Stimulated activated CD4-positive, alpha-beta T cell treated with anti-CD3 and anti-CD28 coated beads, Interleukin-15, amount 100 ng/mL, for 1 hour (primary cell): Measurements from ENCODE around the gene UBE3B.

Experiments used
- DNase-seq, 2 donors: peaks; one replicate each; pipeline ENCODE4 v3.0.0-alpha.2; 2020; ENCODE audit warnings: low read depth in 1 of 2, low spot score in 1 of 2

UBE3B gene

DNA sequence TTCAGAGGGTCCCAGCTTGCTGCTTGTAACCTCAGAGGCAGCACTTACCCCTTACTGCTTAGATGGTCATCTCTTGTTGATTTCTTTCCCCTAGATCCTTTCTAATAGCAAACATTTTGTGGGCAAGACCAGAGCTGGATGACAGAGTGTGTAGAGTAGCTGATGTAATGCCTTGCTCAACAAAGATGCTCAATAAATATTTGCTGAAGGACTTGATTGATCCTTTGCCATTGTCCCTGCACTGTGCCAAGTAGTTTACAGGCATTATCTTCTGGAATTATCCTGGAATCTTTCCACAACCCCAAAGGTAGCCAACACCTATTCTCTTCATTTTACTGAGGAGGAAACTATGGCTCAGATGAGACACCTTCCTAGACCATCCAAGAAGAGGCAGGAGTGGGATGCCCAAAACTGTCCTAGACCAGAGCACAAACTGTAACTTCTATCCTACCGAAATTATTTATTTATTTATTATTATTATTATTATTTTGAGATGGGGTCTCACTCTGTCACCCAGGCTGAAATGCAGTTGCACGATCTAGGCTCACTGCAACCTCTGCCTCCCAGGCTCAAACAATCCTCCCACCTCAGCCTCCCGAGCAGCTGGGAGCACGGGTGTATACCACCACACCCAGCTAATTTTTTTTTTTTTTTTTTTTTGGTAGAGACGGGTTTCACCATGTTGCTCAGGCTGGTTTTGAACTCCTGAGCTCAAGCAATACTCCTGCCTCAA, 94.5 kb downstream of the UBE3B start:
- DNase-seq = no peak

DNA sequence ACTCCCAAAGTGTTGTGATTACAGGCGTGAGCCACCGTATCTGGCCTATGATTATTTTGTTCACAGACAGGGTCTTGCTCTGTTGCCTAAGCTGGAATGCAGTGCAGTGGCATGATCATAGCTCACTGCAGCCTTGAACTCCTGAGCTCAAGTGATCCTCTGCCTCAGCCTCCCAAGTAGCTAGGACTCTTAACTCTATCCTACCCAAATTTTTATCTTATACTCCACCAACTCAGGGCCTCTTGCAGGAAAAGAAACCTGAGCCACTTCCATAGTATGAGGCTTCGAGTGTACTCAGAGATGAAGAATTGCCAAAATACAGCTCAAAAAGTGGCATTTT, 95.0 kb downstream of the UBE3B start:
- no peak for DNase-seq

DNA sequence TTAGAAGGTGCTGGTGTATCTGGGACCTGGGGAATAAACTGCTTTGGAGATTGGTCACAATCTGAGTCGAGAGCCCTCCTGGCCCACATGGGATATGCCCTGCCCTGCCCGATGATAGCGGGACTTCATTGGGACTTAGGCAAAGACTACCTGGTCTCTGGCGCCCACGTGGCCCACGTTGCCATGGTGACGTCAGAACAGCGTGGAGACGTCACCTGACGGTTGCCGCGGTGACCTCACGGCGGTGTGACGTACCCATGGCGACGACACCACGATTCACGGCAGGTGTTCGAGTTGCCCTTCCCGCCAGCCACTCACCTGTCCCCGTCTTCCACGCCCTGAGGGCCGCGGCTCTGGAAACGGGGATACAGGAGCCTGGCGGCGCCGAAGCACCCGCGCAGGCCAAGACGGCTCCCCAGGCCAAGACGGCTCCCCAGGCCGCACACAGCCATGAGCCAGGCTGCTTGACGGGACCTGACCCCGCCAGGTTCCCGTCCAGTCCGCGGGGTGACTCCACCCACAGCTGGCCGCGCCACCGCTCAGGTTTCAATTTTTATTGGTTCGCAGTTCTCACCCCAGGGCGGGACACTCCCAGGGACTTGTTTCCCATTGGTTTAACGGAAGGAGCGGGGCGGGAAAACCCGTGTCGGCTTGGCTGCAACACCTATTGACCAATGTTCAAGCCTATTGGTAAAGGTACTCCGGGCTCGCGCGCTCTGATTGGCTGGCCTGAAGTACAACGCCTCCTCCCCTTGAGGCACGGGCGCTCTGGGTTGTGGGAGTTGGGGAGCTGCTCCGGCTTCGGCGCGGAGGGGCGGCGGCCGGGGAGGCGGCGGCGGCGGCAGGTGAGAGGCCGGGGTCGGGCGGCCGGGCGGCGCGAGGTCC, 95.8 kb downstream of the UBE3B start, which contains the start of the genes MMAB and MVK:
MMAB (minus strand) TSS at position 476 of the 885 bp plus-strand sequence; CDS start at position 452, 24 bp downstream.
MVK (plus strand) TSS at position 766 of the 885 bp plus-strand sequence. CDS start 1,029 bp downstream, outside the sequence.
- DNase-seq = peak; percentile 89 to 95

DNA sequence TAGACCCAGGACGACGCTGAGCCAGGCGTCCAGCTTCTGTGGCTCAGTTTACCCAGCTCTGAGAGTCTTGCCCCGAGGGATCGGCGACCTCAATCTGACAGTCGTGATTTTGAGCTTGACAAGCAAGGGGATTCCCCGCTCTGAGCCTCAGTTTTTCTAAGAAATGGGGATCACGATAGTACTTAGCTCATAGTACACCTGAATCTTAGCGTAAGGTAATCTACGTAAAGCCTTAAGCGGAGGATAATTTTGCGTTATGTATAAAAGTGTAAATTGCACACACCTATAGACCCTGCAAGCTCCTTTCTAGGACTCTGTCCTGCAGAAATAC, 96.4 kb downstream of the UBE3B start:
- no peak for DNase-seq

GRCh38 chr12:109575683-109576082, 98.2 kb downstream of the UBE3B start:
- DNase-seq = no peak

- no peak for DNase-seq
Measured at GRCh38 chr12:109577311-109577710, 99.9 kb downstream of the UBE3B start.

DNA sequence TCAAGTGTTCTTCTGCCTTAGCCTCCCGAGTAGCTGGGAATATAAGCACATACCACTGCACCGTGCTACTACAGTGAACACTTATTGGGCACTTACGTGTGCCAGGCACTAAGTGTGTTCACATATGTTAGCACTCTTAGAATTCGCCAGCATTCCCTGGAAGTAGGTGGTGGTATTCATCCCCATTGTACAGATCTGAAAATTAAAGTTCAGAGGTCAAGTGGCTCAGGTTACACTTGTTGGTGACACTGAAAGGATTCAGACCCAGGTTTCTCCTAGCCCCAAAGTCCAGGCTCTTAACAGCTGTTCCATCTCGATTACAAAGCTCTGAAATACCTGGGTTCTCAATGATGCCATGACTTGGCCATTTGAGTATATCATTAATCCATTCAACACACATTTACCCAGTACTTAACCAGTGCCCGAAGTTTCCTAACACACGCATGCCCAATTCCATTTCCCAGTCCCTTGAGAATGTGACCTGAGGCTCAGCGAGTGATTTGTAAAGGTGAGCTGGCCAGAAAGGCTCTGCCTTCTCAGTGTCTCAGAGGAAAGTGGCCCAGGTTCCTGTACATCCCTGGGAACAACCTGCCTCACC, 101.0 kb downstream of the UBE3B start:
- no peak for DNase-seq

DNA sequence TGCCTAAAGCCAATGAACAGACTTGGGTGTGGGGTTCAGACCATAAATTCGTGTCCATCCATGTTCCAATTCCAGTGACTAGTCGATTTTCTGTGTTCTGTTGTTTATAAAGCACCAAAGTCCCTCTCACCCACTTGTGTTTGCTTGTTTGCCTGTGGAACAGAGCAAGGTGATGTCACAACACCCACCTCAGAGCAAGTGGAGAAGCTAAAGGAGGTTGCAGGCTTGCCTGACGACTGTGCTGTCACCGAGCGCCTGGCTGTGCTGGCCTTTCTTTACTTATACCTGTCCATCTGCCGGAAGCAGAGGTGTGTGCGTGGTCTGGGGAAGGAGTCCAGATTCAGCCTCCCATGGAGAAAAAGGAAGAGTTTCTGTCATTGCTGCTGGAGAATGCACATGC, 102.2 kb downstream of the UBE3B start:
- DNase-seq = no peak

DNA sequence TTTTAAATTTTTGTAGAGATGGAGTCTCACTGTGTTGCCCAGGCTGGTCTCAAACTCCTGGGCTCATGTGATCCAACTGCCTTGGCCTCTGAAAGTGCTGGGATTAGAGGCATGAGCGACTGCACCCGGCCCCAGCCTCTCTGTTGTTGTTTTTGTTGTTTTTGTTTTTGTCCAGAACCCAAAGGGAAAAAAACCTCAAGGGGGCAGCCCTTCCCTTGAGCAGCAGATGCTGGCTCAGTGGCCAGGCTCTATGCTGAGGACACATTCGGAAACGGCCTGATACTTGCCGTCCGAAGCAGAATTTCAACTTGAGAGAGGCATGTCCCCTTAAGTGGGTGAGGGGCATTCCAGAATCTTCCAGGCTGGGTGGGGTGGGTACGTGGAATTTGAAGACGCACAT, 102.8 kb downstream of the UBE3B start:
- DNase-seq = no peak

DNA sequence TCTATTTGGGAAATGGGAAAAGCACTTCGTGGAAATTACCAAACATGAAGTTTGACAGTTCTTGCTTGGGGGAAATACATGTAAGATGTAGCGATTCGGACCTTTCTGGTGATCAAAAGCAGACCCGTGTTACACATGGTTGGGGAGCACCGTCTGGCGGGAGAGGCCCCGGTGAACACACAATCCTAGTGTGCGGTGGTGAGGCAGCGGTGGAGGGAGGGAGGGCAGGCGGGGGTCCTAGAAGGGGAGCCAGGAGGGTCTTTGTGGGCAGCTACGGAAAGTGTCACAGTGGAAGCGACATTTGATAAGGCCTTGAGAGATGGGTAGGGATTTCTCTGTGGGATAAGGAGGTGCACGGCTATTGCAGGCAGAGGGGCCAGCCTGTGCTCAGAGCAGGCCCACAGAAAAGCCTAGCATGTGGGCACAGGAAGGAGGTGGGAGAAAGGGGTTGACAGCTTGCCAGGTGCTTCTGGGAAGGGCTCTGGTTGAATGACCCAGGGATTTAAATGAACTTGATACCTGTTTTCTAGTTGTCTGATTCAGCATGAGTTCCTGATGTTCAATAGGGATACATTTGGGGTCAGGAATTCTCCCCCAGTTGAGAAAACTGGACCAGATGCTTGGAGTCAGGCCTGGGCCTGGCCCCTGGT, 103.4 kb downstream of the UBE3B start:
- no peak for DNase-seq

- DNase-seq = no peak
Measured at GRCh38 chr12:109581334-109581691, 103.9 kb downstream of the UBE3B start.

DNA sequence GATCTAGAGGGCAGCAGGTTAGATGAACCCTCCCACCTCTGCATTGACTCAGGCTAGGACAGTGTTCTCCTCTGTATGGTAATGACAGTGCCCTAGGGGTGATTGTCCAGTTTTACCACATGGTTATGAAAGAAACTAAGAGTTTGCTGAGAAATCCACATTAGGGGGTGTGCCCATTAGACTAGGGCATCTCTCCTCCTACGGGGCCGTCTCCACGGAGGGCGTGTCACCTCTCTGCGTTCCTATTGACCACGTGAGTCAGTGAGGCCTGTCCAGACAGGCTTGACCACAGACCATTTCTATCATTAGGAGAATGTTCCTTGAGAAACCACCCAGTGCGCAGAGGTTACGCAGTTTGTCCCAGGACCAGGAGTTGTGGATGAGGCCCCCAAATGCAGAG, 104.4 kb downstream of the UBE3B start:
- DNase-seq = no peak

GRCh38 chr12:109582636-109583035, 105.2 kb downstream of the UBE3B start:
- no peak for DNase-seq

DNA sequence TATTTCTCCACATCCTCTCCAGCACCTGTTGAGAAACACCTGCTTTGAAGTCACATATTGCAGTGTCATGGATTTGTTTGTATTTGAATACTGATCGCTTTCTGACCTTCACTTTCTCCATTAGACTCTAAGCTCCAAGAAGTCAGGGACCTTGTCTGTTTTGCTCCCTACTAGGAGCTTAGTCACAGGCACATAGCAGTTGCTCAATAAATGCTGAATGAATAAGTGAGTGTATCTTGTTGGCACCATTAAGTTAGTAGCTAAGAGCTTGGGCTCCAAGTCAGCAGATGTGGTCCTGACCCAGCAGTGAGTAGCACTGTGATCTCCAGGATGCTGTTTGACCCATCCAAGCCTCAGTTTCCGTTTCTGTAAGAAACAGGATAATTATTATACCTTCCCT, 106.3 kb downstream of the UBE3B start:
- DNase-seq = no peak
